Measurements from ENCODE around the gene CTDNEP1. TPM values are rescaled to one million over a fixed set of nuclear protein-coding genes. Genes with fewer than 3 reads are reported as not detected.
A peak's percentile ranks its signal among the peaks of the same experiment; 100 is the strongest.

CTDNEP1 gene
- 100 to 1,000 TPM; 159 to 160 TPM for total RNA-seq

DNA sequence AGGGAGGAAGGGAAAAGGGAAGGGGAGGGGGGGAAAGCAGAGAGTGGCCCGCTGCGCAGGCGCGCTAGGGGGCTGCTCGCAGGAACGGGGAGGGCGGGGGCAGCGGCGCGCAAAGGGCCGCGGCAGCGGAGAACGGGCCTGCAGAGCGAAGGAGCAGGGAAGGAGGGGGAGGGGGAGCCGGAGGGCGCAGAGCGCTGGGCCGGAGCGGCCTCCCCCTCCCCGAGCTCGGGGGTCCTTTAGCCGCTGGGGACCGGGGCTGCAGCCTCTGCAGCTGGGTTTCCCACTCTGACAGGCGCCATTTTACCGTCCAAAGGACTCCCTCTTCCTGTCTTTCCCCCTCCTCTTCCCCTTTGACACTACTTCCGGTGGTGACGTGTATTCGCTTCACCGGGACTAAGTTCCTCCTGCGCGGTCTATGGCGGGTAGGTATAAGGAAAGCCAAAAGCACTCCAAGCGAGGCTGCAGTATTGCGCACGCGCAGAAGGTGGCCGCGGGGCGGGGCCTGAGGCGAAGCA is at the start of gene CTDNEP1:
CTDNEP1 (minus strand) TSS at position 74 of the 515 bp plus-strand sequence. CDS start 438 bp downstream, outside the sequence.
- ChIA-PET CTCF (interaction anchor here (0.9 to 1.2 kb wide), 2 partner anchors 31 to 206 kb away, joined by 3 to 4 read pairs; no protein-coding TSS in a partner anchor), POLR2A (interaction anchor here (0.7 to 5.0 kb wide), 7 partner anchors 8 to 62 kb away, joined by 3 to 67 read pairs (median 5); partner anchors contain the start of genes ACADVL, DLG4, GABARAP and PHF23)
- Mint-ChIP-seq H3K27ac (peak within 1 kb of the TSS; percentile 100), H3K4me3 (peak within 1 kb of the TSS; percentile 91), H3K36me3 (ENCODE audit: low read depth) (peaks cover 39% of the 10 kb centered on the region), H3K9me3 (no peaks in the 10 kb centered on the region), H3K27me3 (no peaks in the 10 kb centered on the region), H3K4me1 (ENCODE audit: low read depth) (peaks cover 36% of the 10 kb centered on the region)
- intact Hi-C loops (cut with micrococcal nuclease): no loop called here
- TF ChIP-seq, protein P1, sequence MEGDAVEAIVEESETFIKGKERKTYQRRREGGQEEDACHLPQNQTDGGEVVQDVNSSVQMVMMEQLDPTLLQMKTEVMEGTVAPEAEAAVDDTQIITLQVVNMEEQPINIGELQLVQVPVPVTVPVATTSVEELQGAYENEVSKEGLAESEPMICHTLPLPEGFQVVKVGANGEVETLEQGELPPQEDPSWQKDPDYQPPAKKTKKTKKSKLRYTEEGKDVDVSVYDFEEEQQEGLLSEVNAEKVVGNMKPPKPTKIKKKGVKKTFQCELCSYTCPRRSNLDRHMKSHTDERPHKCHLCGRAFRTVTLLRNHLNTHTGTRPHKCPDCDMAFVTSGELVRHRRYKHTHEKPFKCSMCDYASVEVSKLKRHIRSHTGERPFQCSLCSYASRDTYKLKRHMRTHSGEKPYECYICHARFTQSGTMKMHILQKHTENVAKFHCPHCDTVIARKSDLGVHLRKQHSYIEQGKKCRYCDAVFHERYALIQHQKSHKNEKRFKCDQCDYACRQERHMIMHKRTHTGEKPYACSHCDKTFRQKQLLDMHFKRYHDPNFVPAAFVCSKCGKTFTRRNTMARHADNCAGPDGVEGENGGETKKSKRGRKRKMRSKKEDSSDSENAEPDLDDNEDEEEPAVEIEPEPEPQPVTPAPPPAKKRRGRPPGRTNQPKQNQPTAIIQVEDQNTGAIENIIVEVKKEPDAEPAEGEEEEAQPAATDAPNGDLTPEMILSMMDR (IDR thresholded peaks at IDR 0.05): no peak
- DNase-seq (peak; percentile 99), ATAC-seq (peak; percentile 92)

DNA sequence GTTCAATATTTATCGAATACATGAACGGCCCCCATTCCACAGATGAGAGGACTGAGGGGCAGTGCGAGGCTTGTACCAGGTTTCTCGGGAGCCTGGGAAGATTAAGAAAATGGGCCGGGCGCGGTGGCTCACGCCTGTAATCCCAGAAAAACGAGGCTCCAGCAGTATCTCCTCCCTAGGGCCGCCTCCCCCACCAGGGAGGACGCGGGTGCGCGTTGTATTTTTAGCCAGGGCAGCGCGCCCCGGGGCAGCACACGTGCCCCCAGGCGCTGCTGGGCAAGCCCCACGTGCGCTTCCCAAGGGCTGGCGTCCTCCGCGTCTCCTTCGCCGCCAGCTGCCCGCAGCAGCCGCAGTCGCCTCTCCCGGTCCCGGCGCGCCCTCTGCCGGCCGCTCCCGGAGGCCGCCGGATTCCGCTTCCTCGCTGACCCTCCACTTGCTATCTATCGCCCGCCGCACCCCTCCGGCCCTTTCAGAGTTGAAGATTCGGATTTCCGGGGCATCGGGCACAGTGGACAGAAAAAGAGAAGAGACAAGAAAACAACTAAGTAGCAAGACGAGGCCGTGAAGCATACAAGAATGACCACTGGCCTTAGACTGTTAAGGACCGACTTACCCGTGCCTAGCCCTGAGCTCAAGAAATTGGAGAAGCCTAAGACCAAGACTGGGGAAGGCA is 44.8 kb upstream of the CTDNEP1 start:
- ATAC-seq: peak; percentile 35
- H3K4me3 Mint-ChIP-seq: no peak overlapping the region
- peak; percentile 70 for DNase-seq
- H3K27ac Mint-ChIP-seq: no peak overlapping the region
- peaks cover 14% of the 10 kb centered on the region for H3K4me1 Mint-ChIP-seq (ENCODE audit: low read depth)
- H3K27me3 Mint-ChIP-seq: peaks cover 23% of the 10 kb centered on the region
- POLR2A ChIA-PET: interaction anchor here (0.8 to 3.1 kb wide), 8 partner anchors 9 to 76 kb away, joined by 3 to 14 read pairs (median 4); partner anchors contain the start of gene SLC2A4
- TF ChIP-seq, protein P1 (IDR thresholded peaks at IDR 0.05): peak; percentile 99
- no peaks in the 10 kb centered on the region for H3K36me3 Mint-ChIP-seq (ENCODE audit: low read depth)
- CTCF ChIA-PET: interaction anchor here (0.7 to 5.9 kb wide), 35 partner anchors 8 to 250 kb away, joined by 3 to 144 read pairs (median 6); partner anchors contain the start of genes ACADVL, ACAP1, DLG4 and GABARAP
- no peaks in the 10 kb centered on the region for H3K9me3 Mint-ChIP-seq
- intact Hi-C loops (cut with micrococcal nuclease): no loop called here

DNA sequence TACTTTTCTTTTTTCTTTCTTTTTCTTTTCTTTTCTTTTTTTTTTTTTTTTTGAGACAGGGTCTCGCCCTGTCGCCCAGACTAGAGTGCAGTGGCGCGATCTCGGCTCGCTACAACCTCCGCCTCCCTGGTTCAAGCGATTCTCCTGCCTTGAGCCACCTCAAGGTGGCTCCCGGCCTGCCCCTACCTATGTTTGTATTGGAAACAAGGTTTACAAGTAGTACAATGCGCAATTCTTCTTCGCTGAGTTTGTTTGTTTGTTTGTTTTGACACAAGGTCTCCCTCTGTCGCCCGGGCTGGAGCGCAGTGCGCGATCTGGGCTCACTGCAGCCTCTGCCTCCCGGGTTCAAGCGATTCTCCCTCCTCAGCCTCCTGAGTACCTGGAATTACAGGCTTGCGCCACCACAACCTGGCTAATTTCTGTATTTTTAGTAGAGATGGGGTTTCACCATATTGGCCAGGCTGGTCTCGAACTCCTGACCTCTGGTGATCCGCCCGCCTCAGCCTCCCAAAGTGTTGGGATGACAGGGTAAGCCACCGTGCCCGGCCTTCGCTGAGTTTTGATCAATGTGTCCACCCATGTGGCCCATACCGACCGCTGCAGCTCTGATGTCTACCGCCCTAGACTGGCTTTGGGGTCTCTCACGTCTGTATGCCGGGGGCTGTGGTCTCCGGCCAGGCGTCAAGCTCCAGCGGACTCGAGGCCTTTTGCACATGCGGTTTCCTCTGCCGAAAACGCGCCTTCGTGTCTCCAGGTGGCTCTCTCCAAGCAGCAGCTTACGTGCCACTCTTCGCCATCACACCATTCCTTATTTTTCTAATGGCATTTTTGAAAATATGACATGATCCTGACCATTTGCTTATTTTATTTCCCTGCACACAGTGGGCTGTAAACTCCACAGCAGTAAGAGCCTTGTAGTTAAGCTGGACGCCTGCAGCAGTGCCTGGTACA is 44.0 kb upstream of the CTDNEP1 start:
- peak overlapping the region; percentile 66 for H3K4me3 Mint-ChIP-seq
- H3K9me3 Mint-ChIP-seq: no peaks in the 10 kb centered on the region
- no peak overlapping the region for H3K27ac Mint-ChIP-seq
- ATAC-seq: no peak
- H3K36me3 Mint-ChIP-seq (ENCODE audit: low read depth): no peaks in the 10 kb centered on the region
- H3K27me3 Mint-ChIP-seq: peaks cover 23% of the 10 kb centered on the region
- ChIA-PET POLR2A (interaction anchor here (0.9 to 3.1 kb wide), 5 partner anchors 10 to 18 kb away, joined by 4 to 14 read pairs (median 5); partner anchors contain the start of gene SLC2A4), CTCF (interaction anchor here (0.7 to 5.9 kb wide), 26 partner anchors 7 to 250 kb away, joined by 3 to 144 read pairs (median 7); partner anchors contain the start of genes ACADVL, ACAP1, DLG4 and GABARAP)
- TF ChIP-seq, protein P1 (IDR thresholded peaks at IDR 0.05): peak; percentile 33
- no peak for DNase-seq
- H3K4me1 Mint-ChIP-seq (ENCODE audit: low read depth): peaks cover 14% of the 10 kb centered on the region
- intact Hi-C loops (cut with micrococcal nuclease): loop anchor here (2.0 kb wide), 1 partner anchor 15 kb away; the partner anchor contains the start of gene SLC2A4

DNA sequence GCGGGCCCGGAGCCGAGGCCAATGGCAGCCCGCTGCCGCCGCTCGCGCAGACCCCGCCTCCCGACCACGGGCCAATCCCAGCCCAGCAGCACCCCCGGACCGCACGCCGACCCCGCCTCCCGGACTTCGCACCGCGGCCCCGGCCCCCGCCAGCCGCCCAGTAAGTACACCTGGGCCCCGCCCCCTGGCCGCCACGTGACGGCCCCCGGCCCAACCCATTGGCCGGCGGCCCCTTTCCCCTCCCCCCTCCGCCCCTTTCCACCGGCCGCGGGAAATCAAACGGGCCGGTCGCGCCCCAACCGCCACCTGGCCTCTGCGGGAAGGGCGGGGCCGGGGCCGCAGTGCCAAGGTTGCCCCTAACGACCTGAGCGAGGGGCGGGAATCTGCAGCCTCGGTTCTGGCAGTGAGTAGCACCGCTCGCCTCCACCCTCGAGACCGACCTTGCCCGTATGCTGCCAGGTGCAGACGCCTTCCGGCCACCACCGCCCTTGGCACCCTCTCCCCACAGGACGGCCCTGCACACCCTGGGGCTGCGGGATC is 43.1 kb upstream of the CTDNEP1 start, which contains the start of gene YBX2:
YBX2 (minus strand) TSS at position 26 of the 540 bp plus-strand sequence. CDS start 139 bp downstream, outside the sequence.
- DNase-seq: peak; percentile 82
- POLR2A ChIA-PET: no interaction called here
- Mint-ChIP-seq H3K9me3 (no peaks in the 10 kb centered on the region), H3K27ac (no peak within 1 kb of the TSS), H3K36me3 (ENCODE audit: low read depth) (no peaks in the 10 kb centered on the region), H3K4me3 (peak within 1 kb of the TSS; percentile 66), H3K27me3 (peaks cover 23% of the 10 kb centered on the region), H3K4me1 (ENCODE audit: low read depth) (peaks cover 14% of the 10 kb centered on the region)
- CTCF ChIA-PET: no interaction called here
- peak; percentile 90 for ATAC-seq
- TF ChIP-seq, protein P1 (IDR thresholded peaks at IDR 0.05): no peak
- intact Hi-C loops (cut with micrococcal nuclease): loop anchor here (2.0 kb wide), 1 partner anchor 14 kb away; the partner anchor contains the start of gene SLC2A4
